ENCODE data around the gene AOPEP.

AOPEP gene

DNA sequence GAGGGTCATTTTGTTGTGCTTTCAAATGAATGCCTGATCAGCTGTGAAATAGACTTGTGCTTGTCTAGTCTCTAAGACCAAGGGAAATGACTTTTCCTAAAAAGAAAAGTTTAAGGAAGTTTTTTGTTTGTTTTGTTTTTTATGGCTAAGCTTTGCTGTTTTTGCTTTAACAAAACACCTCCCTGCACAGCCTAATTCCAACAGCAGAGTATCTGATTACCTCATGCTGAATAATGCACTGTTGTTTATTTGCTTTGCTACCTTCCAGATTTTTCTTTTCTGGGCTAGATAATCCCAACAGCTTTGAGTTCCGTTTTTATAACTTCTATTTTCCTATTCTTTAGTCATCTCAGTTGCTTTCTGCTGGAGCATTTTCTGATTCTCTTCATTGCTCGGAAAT is 95.8 kb downstream of the AOPEP start:
- no peaks in the 10 kb centered on the region for H3K36me3 ChIP-seq (ENCODE audit: control insufficient read depth, insufficient read depth, low read length)
- no peak overlapping the region for H3K4me2 ChIP-seq (ENCODE audit: low read length)
- H3K27me3 ChIP-seq (ENCODE audit: control insufficient read depth, insufficient read depth, low read length): no peaks in the 10 kb centered on the region
- H3K79me2 ChIP-seq: no peaks in the 10 kb centered on the region
- TF ChIP-seq, protein P1, sequence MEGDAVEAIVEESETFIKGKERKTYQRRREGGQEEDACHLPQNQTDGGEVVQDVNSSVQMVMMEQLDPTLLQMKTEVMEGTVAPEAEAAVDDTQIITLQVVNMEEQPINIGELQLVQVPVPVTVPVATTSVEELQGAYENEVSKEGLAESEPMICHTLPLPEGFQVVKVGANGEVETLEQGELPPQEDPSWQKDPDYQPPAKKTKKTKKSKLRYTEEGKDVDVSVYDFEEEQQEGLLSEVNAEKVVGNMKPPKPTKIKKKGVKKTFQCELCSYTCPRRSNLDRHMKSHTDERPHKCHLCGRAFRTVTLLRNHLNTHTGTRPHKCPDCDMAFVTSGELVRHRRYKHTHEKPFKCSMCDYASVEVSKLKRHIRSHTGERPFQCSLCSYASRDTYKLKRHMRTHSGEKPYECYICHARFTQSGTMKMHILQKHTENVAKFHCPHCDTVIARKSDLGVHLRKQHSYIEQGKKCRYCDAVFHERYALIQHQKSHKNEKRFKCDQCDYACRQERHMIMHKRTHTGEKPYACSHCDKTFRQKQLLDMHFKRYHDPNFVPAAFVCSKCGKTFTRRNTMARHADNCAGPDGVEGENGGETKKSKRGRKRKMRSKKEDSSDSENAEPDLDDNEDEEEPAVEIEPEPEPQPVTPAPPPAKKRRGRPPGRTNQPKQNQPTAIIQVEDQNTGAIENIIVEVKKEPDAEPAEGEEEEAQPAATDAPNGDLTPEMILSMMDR (IDR thresholded peaks at IDR 0.05): no peak
- peak overlapping the region; percentile 46 for H2AFZ ChIP-seq
- peaks cover 17% of the 10 kb centered on the region for H3K4me1 ChIP-seq
- no peak overlapping the region for H3K4me3 ChIP-seq (ENCODE audit: low read depth, low read length)
- peak overlapping the region; percentile 32 for H3K27ac ChIP-seq
- no peak overlapping the region for H3K9ac ChIP-seq
- no peaks in the 10 kb centered on the region for H3K9me3 ChIP-seq (ENCODE audit: control insufficient read depth, low read length)

DNA sequence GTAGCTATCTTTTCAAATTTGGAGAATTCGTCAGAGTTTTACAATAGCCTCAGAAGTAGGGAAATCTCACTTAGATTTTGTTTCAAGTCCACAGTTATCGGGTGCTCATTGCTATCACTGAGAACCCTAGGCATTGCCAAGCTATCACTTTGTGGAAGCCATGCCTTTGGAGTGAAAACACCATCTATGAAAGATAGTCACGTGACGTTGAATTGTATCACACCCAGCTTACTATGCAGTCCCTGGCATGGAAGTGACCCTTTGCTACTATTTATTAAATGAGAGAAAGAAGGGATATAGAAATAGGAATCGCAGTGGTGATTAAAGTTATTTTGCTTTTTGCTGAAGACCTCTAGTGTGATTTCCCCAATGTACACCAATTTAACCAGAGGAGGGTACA is 97.2 kb downstream of the AOPEP start:
- H3K4me3 ChIP-seq (ENCODE audit: low read depth, low read length): no peak overlapping the region
- no peak overlapping the region for H3K4me2 ChIP-seq (ENCODE audit: low read length)
- no peaks in the 10 kb centered on the region for H3K9me3 ChIP-seq (ENCODE audit: control insufficient read depth, low read length)
- H3K4me1 ChIP-seq: peaks cover 17% of the 10 kb centered on the region
- no peak overlapping the region for H3K9ac ChIP-seq
- TF ChIP-seq, protein P1 (IDR thresholded peaks at IDR 0.05): no peak
- no peak overlapping the region for H2AFZ ChIP-seq
- no peaks in the 10 kb centered on the region for H3K27me3 ChIP-seq (ENCODE audit: control insufficient read depth, insufficient read depth, low read length)
- H3K79me2 ChIP-seq: no peaks in the 10 kb centered on the region
- H3K27ac ChIP-seq: no peak overlapping the region
- H3K36me3 ChIP-seq (ENCODE audit: control insufficient read depth, insufficient read depth, low read length): no peaks in the 10 kb centered on the region

DNA sequence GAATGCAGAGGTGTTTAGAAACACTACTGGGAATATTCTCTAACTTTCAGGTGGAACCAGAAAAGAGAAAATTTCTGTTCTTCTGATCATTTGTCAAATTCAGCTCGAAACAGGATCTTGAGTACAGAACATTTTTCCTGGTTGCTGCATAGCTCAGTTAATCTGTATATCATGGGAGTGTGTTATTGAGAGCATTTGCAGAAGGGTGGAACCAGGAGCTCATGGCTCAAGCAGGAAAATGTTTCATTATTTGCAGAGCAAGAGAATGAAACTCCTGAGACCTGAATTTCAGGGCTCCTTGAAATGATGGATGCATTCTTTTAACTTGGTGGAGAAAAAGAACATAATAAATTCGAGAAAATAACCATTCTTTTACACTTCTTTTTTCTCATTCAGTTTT is 97.9 kb downstream of the AOPEP start:
- no peak overlapping the region for H3K9ac ChIP-seq
- no peak overlapping the region for H2AFZ ChIP-seq
- no peak overlapping the region for H3K4me3 ChIP-seq (ENCODE audit: low read depth, low read length)
- no peak overlapping the region for H3K4me2 ChIP-seq (ENCODE audit: low read length)
- no peaks in the 10 kb centered on the region for H3K9me3 ChIP-seq (ENCODE audit: control insufficient read depth, low read length)
- no peaks in the 10 kb centered on the region for H3K27me3 ChIP-seq (ENCODE audit: control insufficient read depth, insufficient read depth, low read length)
- TF ChIP-seq, protein P1 (IDR thresholded peaks at IDR 0.05): no peak
- peaks cover 12% of the 10 kb centered on the region for H3K4me1 ChIP-seq
- peak overlapping the region; percentile 36 for H3K27ac ChIP-seq
- no peaks in the 10 kb centered on the region for H3K79me2 ChIP-seq
- no peaks in the 10 kb centered on the region for H3K36me3 ChIP-seq (ENCODE audit: control insufficient read depth, insufficient read depth, low read length)

DNA sequence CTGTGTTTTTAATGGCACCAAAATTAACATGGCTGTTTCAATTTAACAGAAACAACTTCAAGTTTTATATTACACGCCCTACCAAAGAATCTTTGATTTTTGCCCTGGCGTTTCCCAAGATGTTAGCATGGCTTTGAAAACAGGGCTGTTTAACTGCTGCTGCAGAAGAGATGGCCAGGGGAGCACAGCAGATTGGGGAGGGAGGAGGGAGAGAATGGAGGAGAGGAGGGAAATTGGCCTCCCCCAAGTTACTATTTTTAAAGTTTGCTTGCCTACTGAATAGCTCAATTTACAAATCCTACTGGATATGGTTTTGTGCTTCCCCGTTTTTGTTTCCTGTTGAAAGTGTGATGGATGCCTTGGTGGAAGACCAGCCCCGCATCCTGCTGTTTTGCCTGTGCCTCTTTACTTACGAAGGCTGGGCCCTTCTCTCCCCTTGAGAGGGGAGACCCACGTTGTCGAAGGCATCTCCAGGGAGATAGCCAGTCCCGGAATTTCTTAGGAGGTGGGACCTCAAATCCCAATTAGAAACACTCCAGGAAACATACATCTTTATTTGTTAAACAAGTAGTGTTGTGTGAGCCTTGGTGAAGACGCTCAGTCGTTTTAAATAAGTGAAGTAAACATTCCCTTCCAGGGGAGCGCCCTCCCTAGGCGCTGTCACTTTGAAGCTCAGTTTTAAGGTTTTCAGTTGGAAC is 98.6 kb downstream of the AOPEP start:
- Histone ChIP-seq H3K27ac (peak overlapping the region; percentile 36), H3K79me2 (no peaks in the 10 kb centered on the region), H3K4me2 (ENCODE audit: low read length) (no peak overlapping the region), H3K27me3 (ENCODE audit: control insufficient read depth, insufficient read depth, low read length) (no peaks in the 10 kb centered on the region), H3K36me3 (ENCODE audit: control insufficient read depth, insufficient read depth, low read length) (no peaks in the 10 kb centered on the region), H3K4me3 (ENCODE audit: low read depth, low read length) (no peak overlapping the region), H3K4me1 (peaks cover 10% of the 10 kb centered on the region), H3K9me3 (ENCODE audit: control insufficient read depth, low read length) (no peaks in the 10 kb centered on the region), H3K9ac (no peak overlapping the region), H2AFZ (no peak overlapping the region)
- TF ChIP-seq, protein P1 (IDR thresholded peaks at IDR 0.05): no peak

DNA sequence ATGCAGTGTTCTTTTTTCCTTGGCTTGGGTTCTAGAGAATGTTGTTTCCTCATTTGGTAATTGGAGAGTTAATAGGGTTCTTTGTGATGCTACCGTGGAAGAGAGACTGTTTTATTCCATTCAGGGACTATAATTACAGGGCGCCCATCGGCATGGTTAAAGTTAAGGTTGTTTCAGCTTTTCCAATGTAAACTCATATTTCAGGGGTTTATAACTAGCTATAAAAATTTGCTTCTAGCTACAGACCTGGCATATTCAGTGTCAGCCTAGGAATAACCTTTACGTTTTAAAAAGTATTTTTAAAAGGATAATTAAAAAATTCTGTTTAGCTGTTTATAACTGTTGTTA is 99.1 kb downstream of the AOPEP start:
- H3K27me3 ChIP-seq (ENCODE audit: control insufficient read depth, insufficient read depth, low read length): no peaks in the 10 kb centered on the region
- TF ChIP-seq, protein P1 (IDR thresholded peaks at IDR 0.05): no peak
- no peak overlapping the region for H3K4me2 ChIP-seq (ENCODE audit: low read length)
- H3K79me2 ChIP-seq: no peaks in the 10 kb centered on the region
- no peak overlapping the region for H2AFZ ChIP-seq
- H3K9ac ChIP-seq: no peak overlapping the region
- H3K27ac ChIP-seq: no peak overlapping the region
- H3K4me3 ChIP-seq (ENCODE audit: low read depth, low read length): no peak overlapping the region
- H3K36me3 ChIP-seq (ENCODE audit: control insufficient read depth, insufficient read depth, low read length): no peaks in the 10 kb centered on the region
- no peaks in the 10 kb centered on the region for H3K9me3 ChIP-seq (ENCODE audit: control insufficient read depth, low read length)
- peaks cover 10% of the 10 kb centered on the region for H3K4me1 ChIP-seq
